IPS-18c (cell line): ENCODE results near the gene CPA4.
A peak's percentile ranks its signal among the peaks of the same experiment; 100 is the strongest.

Source experiments
- H3K4me3 ChIP-seq: 2 replicates; pipeline ENCODE4 v1.7.0; 2013; ENCODE audit warnings: low read depth, mild to moderate bottlenecking, low read length, moderate library complexity; ENCODE audit not compliant: insufficient read depth
- H3K9me3 ChIP-seq: one replicate; pipeline ENCODE4 v1.6.1; 2013; ENCODE audit warnings: mild to moderate bottlenecking, low read length, moderate library complexity; ENCODE audit not compliant: control insufficient read depth, insufficient read depth

The CPA4 gene

GRCh38 chr7:130273081-130273932, 19.7 kb upstream of the CPA4 start:
- Histone ChIP-seq H3K9me3 (no peaks in the 10 kb centered on the region), H3K4me3 (peak overlapping the region; percentile 25; the same call in 1 of the 2 replicates)

- H3K4me3 ChIP-seq, result peak overlapping the region; percentile 25; the same call in 1 of the 2 replicates
These were observed 19.1 kb upstream of the CPA4 start for GRCh38 chr7:130273933-130274255.

GRCh38 chr7:130274296-130274695, 18.7 kb upstream of the CPA4 start:
- no peaks in the 10 kb centered on the region for H3K9me3 ChIP-seq

More at GRCh38 chr7:130273933-130274255, 19.1 kb upstream of the CPA4 start:
- H3K9me3 ChIP-seq, result no peaks in the 10 kb centered on the region

GRCh38 chr7:130274983-130275591, 17.9 kb upstream of the CPA4 start:
- no peak overlapping the region for H3K4me3 ChIP-seq
- no peaks in the 10 kb centered on the region for H3K9me3 ChIP-seq

More at GRCh38 chr7:130274296-130274695, 18.7 kb upstream of the CPA4 start:
- H3K4me3 ChIP-seq, result 0 out of 2 replicates have a peak overlapping the region, but pooled peaks have one; percentile 25

DNA sequence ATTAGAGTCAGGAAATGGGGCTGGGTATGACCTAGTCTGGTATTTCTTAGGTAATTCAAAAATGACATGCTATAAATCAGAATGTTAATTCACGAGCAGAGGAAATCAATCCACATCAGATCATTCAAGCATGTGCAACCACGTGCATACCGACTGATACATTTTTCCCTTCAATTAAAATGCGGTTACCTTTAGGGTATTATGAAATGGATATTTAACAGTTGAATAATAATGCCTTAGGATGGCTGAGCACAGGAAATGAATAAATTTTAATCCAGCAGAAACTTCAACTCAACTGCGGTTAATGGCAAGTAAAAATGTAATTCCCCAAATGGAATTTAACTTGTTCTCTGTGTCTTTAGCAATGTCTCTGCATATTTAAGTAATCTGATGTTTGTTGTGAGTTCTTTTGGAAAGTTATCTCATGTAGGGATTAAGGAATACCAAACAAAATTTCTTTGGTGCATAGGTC, 17.1 kb upstream of the CPA4 start:
- Histone ChIP-seq H3K9me3 (no peaks in the 10 kb centered on the region), H3K4me3 (no peak overlapping the region)

- H3K4me3 ChIP-seq, result no peak overlapping the region
These were observed 15.9 kb upstream of the CPA4 start for GRCh38 chr7:130276796-130277762.

GRCh38 chr7:130277763-130278643, 15.0 kb upstream of the CPA4 start:
- Histone ChIP-seq H3K9me3 (no peaks in the 10 kb centered on the region), H3K4me3 (no peak overlapping the region)

More at GRCh38 chr7:130276796-130277762, 15.9 kb upstream of the CPA4 start:
- no peaks in the 10 kb centered on the region for H3K9me3 ChIP-seq

DNA sequence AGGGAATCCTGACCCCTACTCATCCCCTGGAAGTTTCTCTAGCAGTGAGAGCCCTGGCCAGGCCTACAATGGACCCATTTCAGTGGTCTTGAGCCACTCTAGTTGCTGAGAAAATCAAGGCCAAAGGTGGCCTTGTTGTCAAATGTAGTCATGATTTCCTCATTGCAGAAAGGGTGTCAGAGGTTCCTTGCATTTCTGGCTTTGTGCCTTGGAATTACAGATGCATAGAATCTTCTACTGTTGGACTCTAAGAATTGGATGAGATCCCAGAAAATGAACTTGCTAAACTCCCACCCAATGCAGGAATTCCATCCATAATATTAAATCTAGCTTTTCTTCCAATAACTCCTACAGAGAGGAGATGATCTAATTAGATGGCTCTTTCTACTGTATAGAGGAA, 14.1 kb upstream of the CPA4 start:
- Histone ChIP-seq H3K9me3 (no peaks in the 10 kb centered on the region), H3K4me3 (no peak overlapping the region)

DNA sequence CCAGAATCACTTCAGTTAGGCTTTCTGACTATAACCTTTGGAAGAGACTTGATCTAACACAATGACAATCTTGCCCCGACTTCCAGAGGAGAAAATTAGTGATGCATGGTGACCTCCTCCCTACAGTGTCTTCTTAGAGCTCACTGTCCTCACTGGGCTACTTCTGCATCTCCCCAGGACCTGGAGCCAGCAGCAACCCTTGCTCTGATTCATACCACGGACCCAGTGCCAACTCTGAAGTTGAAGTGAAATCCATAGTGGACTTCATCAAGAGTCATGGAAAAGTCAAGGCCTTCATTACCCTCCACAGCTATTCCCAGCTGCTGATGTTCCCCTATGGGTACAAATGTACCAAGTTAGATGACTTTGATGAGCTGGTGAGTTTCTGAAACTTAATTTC, 13.7 kb upstream of the CPA4 start:
- H3K4me3 ChIP-seq, result no peak overlapping the region
- no peaks in the 10 kb centered on the region for H3K9me3 ChIP-seq

DNA sequence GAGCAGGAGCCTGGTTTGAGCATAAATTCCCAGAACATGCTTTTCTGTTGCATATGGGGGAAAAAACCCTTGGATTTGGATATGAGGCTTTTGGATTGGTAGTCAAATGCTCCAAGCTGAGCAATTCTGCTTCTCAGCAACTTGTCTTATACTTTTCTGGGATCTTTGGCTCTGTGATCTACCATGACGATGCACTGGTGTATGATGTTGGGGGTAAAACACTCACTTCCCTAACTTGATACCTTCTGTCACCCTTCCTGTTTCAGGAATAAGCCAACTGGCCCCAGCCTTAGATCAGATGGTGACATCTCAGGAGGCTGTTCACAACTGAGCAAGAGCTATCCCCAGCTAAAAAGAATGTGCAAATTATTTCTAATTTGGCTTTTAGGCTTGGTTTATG, 13.1 kb upstream of the CPA4 start:
- no peak overlapping the region for H3K4me3 ChIP-seq
- H3K9me3 ChIP-seq, result no peaks in the 10 kb centered on the region

DNA sequence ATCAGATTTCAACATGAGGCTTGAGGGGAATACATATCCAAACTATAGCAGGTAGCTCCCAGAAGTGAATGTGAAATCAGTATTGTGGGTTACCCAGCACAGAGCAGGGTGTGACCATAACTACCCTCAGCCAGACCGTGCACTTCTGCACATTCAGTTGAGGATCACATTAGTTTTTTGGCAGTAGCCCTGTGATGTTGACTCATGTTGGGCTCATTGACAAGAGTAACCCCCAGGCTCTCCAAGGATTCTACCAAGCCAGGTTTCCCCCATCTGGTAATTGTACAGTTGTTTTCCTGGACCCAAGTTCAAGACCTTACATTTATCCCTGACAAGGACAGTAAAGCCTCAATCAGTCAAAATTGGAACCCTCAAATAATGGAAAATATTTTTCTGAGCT, 11.7 kb upstream of the CPA4 start:
- Histone ChIP-seq H3K9me3 (peaks cover 2% of the 10 kb centered on the region), H3K4me3 (no peak overlapping the region)

- peaks cover 2% of the 10 kb centered on the region for H3K9me3 ChIP-seq
- no peak overlapping the region for H3K4me3 ChIP-seq
These were observed 6.1 kb upstream of the CPA4 start for GRCh38 chr7:130286881-130287280.

- Histone ChIP-seq H3K4me3 (no peak overlapping the region), H3K9me3 (peaks cover 2% of the 10 kb centered on the region)
These were observed 4.8 kb upstream of the CPA4 start for GRCh38 chr7:130288168-130288567.

DNA sequence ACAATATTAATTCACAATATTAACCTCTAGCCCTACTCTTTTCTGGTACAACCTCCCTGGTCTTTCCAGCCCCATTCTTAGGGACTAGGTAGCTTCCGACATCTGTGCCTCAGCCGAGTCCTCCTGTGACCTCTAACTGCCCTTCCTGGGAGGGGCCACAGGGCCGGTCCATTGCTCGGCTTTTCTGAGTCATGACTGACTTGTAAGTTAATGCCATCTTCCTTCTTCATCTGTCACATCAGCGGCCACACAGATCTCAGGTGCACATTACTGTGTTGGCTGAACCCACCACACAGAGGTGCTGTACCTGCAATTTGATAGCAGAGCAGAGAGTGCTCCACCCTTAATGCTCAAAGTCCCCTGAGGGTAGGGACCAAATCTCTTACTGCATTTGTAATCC, 4.1 kb upstream of the CPA4 start:
- no peak overlapping the region for H3K4me3 ChIP-seq
- peaks cover 2% of the 10 kb centered on the region for H3K9me3 ChIP-seq

- no peak overlapping the region for H3K4me3 ChIP-seq
- peaks cover 2% of the 10 kb centered on the region for H3K9me3 ChIP-seq
These were observed 3.5 kb upstream of the CPA4 start for GRCh38 chr7:130289478-130289877.

- H3K9me3 ChIP-seq, result peaks cover 1% of the 10 kb centered on the region
- no peak overlapping the region for H3K4me3 ChIP-seq
These were observed 2.2 kb upstream of the CPA4 start for GRCh38 chr7:130290745-130291144.
